CD4-positive, alpha-beta T cell treated with Interferon gamma for 1 hour (primary cell): ENCODE data around the gene RBM23.
"Not testable (repeated sequence)": the region's sequence is repeated elsewhere in the genome, so short reads cannot be mapped to it uniquely, and the experiment has no call there.

Experiments used
- DNase-seq: peaks from one replicate; pipeline ENCODE4 v3.0.0-alpha.2; 2020

The RBM23 gene

GRCh38 chr14:22860377-22860776 is 58.6 kb downstream of the RBM23 start:
- DNase-seq = not testable (repeated sequence)

GRCh38 chr14:22856428-22856827 is 62.5 kb downstream of the RBM23 start:
- no peak for DNase-seq

- no peak for DNase-seq
Observed at GRCh38 chr14:22854963-22855724, 63.8 kb downstream of the RBM23 start.

- DNase-seq = not testable (repeated sequence)
Observed at GRCh38 chr14:22854296-22854695, 64.7 kb downstream of the RBM23 start.

GRCh38 chr14:22852940-22853767 is 65.8 kb downstream of the RBM23 start:
- DNase-seq = peak; percentile 84

- DNase-seq = no peak
Observed at GRCh38 chr14:22852599-22852939, 66.4 kb downstream of the RBM23 start.

GRCh38 chr14:22852178-22852577 is 66.8 kb downstream of the RBM23 start:
- not testable (repeated sequence) for DNase-seq

- DNase-seq = peak; percentile 14
Observed at GRCh38 chr14:22850944-22851764, 67.8 kb downstream of the RBM23 start.

GRCh38 chr14:22849212-22849819 is 69.6 kb downstream of the RBM23 start:
- no peak for DNase-seq

- no peak for DNase-seq
Observed at GRCh38 chr14:22848351-22849164, 70.4 kb downstream of the RBM23 start.

- no peak for DNase-seq
Observed at GRCh38 chr14:22847661-22848341, 71.1 kb downstream of the RBM23 start.

- DNase-seq = no peak
Observed at GRCh38 chr14:22846811-22847307, 72.1 kb downstream of the RBM23 start.

GRCh38 chr14:22845821-22846625 is 72.9 kb downstream of the RBM23 start:
- DNase-seq = no peak

- DNase-seq = no peak
Observed at GRCh38 chr14:22845103-22845394, 73.9 kb downstream of the RBM23 start.

GRCh38 chr14:22844221-22845102 is 74.5 kb downstream of the RBM23 start:
- DNase-seq = no peak
